GM13977 (cell line): ENCODE data around the gene GULP1.

Experiments used
- DNase-seq: peaks from one replicate; pipeline ENCODE4 v3.0.0; 2012; ENCODE audit warnings: low spot score
- in situ Hi-C: fragments of 300-500 bp; cut with MboI; formaldehyde crosslinking; loops from one replicate; pipeline ENCODE4 v1.12.0; 2022; ENCODE audit warnings: low sequenced_read_pairs, low pct_unique_long_range_greater_than_20kb, mixed read lengths, inconsistent platforms; ENCODE audit not compliant: unreplicated experiment
- TF ChIP-seq, protein P1 (sequence below): IDR thresholded peaks from 2 replicates; pipeline ENCODE4 v1.5.1; 2012; ENCODE audit warnings: mild to moderate bottlenecking, control low read depth; ENCODE audit not compliant: insufficient read depth; ENCODE audit errors: extremely low read depth, missing control alignments

Gene GULP1

DNA sequence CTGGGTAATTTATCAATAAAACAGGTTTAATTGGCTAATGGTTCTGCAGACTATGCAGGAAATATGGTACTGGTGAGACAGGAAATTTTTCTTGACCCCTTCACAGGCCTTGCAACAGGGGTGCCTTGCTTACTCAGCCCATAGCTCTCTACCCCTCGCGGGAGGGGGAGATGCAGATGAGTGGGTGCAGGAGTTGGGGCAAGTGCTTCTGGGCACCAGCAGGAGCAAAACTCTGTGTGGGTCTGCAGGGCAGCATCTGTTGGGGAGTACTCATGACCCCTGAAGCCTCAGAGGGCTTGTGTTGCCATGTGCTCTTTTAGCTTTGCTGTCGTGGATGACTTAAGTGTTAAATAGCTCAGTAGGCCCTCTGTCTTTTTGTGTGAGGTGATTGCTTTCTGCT, 48.6 kb downstream of the GULP1 start:
- DNase-seq, result no peak

DNA sequence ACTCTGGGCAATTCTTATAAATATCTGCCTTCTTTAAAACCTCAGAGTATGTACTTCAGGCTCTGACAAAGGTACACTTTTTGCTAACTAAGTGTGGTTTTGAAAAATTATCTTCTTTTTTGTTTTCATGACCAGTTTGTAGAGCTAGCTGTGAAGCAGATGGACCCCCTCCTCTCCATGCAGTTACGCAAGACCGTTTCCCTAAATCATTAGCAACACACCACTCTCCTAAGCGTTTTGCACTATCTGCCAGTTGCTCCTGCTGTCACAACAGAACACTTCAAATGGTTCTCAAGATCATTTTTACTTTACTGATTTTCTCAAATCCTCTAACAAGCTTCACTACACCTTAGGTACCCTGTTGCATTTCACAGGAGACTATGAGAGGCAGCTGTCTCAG, 53.3 kb downstream of the GULP1 start:
- no peak for DNase-seq
- TF ChIP-seq, protein P1, sequence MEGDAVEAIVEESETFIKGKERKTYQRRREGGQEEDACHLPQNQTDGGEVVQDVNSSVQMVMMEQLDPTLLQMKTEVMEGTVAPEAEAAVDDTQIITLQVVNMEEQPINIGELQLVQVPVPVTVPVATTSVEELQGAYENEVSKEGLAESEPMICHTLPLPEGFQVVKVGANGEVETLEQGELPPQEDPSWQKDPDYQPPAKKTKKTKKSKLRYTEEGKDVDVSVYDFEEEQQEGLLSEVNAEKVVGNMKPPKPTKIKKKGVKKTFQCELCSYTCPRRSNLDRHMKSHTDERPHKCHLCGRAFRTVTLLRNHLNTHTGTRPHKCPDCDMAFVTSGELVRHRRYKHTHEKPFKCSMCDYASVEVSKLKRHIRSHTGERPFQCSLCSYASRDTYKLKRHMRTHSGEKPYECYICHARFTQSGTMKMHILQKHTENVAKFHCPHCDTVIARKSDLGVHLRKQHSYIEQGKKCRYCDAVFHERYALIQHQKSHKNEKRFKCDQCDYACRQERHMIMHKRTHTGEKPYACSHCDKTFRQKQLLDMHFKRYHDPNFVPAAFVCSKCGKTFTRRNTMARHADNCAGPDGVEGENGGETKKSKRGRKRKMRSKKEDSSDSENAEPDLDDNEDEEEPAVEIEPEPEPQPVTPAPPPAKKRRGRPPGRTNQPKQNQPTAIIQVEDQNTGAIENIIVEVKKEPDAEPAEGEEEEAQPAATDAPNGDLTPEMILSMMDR, result no peak
- in situ Hi-C loops, result no loop called here

More for the DNA sequence above, 48.6 kb downstream of the GULP1 start:
- TF ChIP-seq, protein P1, result no peak
- in situ Hi-C loops, result no loop called here

DNA sequence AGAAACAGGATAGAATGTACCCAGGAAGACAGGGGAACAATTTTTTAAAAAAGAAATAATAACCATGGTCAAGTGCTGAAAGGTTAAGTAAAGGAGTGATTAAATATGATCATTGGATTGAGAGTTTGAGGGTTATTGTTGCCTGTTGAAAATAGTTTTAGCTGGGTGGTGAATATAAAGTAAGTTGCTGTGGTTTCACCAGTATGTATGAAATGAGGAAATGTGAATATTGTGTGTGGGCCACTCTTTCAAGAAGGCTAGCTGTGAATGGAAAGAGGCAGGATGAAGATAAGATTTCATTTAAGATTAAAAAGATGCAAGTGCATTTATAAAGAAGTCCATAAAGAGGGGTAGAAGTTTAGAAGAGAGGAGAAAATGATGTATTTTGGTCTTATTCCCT, 53.8 kb downstream of the GULP1 start:
- no peak for DNase-seq
- TF ChIP-seq, protein P1, result no peak
- in situ Hi-C loops, result no loop called here

DNA sequence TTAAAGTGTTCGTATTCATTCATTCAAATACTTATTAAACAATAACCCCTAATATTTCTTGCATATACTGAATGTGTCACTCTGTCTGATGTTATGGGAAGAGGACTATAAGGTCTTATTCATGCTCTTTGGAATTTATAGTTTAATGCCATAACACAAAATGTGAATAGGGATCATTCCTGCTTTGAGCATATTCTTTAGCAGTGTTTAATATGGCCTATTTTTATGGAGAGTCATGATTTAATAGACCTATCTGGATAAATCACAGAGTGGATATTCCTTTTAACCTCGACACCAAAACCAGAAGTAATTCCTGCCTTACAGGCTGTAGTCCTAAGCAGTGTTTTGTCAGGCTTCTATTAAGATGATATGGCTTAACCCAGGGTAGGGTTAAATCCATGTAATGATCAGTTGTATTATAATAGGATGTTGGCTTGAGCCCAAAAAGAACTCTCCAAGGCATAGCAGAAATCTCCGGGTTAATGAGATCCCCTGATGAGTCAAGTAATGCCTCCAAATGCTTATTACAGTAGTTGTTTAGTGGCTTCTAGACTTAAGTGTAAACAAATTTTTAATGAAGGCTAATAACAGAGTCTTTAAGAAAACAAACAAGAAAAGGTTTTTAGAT, 54.3 kb downstream of the GULP1 start:
- TF ChIP-seq, protein P1, result no peak
- in situ Hi-C loops, result no loop called here
- no peak for DNase-seq

DNA sequence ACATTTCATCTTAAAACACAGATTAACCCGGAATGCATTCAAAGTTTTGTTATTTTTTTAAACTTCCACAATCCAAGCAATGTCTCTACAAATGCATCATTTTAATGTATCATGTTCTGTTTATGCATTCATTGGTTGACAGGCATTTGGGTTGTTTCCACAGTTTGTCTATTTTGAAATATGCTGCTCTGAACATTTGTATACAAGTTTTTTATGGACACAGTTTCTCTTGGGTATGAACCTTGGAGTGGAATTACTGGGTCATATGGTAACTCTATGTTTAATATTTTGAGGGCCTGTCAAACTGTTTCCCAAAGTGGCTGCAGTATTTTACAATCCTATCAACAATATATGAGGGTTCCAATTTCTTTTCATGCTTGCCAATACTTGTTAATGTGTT, 57.3 kb downstream of the GULP1 start:
- TF ChIP-seq, protein P1, result no peak
- no peak for DNase-seq
- in situ Hi-C loops, result no loop called here

DNA sequence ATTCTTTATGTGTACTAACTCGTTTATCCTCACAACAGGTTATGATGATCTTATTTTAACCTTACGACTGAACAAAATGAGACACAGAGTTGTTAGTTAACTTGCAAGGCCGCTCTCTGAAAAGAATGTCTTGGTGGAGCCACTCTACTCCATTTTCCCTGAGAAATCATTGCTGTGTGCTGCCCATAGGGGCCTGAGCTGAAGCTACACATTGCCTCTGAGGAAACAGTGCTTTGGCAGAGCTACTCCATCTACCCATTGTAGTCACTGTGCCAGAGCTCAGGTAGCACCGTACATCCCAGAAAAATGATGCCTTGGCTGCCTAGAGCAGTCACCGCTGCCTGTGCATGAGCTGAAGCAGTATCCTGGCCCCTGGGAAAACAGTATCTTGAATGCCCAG, 61.6 kb downstream of the GULP1 start:
- in situ Hi-C loops, result no loop called here
- TF ChIP-seq, protein P1, result no peak
- DNase-seq, result no peak
